ENCODE measurements around the gene SYCP3. TPM values are rescaled to one million over a fixed set of nuclear protein-coding genes. Genes with fewer than 3 reads are reported as not detected.
"Not testable (repeated sequence)": the region's sequence is repeated elsewhere in the genome, so short reads cannot be mapped to it uniquely, and the experiment has no call there.

The SYCP3 gene
- polyA plus RNA-seq, 1 experiment = 0.06 TPM

- no peak for DNase-seq (ENCODE audit: low read depth, low spot score)
- POLR2A ChIA-PET = no interaction called here
- CTCF ChIA-PET = interaction anchor here (0.6 kb wide), 1 partner anchor 17 kb away, joined by 5 read pairs; no protein-coding TSS in a partner anchor
- Histone ChIP-seq H3K9me3 (ENCODE audit: control insufficient read depth, insufficient read depth, low read length) (no peaks in the 10 kb centered on the region), H3K27me3 (ENCODE audit: control insufficient read depth, insufficient read depth, low read length) (no peaks in the 10 kb centered on the region), H3K4me3 (ENCODE audit: low read depth, low read length) (no peak overlapping the region), H3K27ac (ENCODE audit: low read depth, low read length) (no peak overlapping the region)
- TF ChIP-seq, protein P1, sequence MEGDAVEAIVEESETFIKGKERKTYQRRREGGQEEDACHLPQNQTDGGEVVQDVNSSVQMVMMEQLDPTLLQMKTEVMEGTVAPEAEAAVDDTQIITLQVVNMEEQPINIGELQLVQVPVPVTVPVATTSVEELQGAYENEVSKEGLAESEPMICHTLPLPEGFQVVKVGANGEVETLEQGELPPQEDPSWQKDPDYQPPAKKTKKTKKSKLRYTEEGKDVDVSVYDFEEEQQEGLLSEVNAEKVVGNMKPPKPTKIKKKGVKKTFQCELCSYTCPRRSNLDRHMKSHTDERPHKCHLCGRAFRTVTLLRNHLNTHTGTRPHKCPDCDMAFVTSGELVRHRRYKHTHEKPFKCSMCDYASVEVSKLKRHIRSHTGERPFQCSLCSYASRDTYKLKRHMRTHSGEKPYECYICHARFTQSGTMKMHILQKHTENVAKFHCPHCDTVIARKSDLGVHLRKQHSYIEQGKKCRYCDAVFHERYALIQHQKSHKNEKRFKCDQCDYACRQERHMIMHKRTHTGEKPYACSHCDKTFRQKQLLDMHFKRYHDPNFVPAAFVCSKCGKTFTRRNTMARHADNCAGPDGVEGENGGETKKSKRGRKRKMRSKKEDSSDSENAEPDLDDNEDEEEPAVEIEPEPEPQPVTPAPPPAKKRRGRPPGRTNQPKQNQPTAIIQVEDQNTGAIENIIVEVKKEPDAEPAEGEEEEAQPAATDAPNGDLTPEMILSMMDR (IDR thresholded peaks at IDR 0.05; ENCODE audit: low read depth, low read length) = no peak
These were observed 53.1 kb downstream of the SYCP3 start for GRCh38 chr12:101686176-101686575.

DNA sequence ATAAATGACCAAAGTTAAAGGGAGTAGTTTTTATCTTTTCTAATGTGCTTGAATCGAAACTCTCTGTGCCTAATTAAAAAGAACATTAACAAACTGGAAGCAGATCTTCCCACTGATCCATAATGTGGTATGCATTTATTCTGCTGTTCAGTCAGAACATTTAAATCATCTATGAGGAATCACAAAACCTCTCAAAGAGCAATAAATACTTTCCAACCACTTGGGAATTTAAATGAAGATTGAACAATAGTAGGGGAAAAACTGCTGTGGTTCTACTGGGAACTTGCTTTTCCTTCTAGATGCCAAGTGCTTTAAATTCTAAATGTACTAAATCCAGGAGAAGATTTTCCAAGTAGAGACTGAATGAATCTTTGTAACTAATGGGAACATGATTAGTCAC lies 54.2 kb downstream of the SYCP3 start:
- POLR2A ChIA-PET = no interaction called here
- DNase-seq (ENCODE audit: low read depth, low spot score) = no peak

GRCh38 chr12:101681627-101682026 lies 57.6 kb downstream of the SYCP3 start:
- H3K4me3 ChIP-seq (ENCODE audit: low read depth, low read length); POLR2A ChIA-PET; H3K27ac ChIP-seq (ENCODE audit: low read depth, low read length); H3K27me3 ChIP-seq (ENCODE audit: control insufficient read depth, insufficient read depth, low read length); DNase-seq (ENCODE audit: low read depth, low spot score); H3K9me3 ChIP-seq (ENCODE audit: control insufficient read depth, insufficient read depth, low read length): not testable (repeated sequence)
- CTCF ChIA-PET = interaction anchor here (0.8 kb wide), 1 partner anchor 267 kb away, joined by 3 read pairs; no protein-coding TSS in a partner anchor

More for the DNA sequence above, 54.2 kb downstream of the SYCP3 start:
- H3K4me3 ChIP-seq (ENCODE audit: low read depth, low read length) = no peak overlapping the region
- no peaks in the 10 kb centered on the region for H3K27me3 ChIP-seq (ENCODE audit: control insufficient read depth, insufficient read depth, low read length)
- no peak overlapping the region for H3K27ac ChIP-seq (ENCODE audit: low read depth, low read length)
- no peaks in the 10 kb centered on the region for H3K9me3 ChIP-seq (ENCODE audit: control insufficient read depth, insufficient read depth, low read length)
- CTCF ChIA-PET = no interaction called here
- TF ChIP-seq, protein P1 (IDR thresholded peaks at IDR 0.05; ENCODE audit: low read depth, low read length) = no peak

DNA sequence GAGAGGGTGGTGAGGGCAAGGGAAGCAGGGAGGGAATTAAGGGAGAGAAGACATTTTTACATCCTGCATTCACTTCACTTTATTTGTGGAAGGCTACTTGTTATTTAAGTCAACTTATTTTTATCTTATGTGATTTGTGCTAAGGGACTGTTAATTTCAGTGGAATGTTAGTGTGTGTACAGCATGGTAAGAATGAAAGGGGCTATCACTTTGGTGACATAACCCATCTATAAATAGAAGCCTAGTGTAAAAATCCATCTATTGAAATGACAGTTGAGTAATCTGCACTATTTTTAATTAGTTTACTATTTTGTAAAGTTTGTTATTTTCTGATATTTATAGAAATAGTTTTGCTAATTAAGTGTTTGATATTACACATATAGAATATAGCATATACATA lies 58.6 kb downstream of the SYCP3 start:
- DNase-seq (ENCODE audit: low read depth, low spot score) = no peak
- ChIA-PET CTCF (no interaction called here), POLR2A (no interaction called here)
- Histone ChIP-seq H3K27me3 (ENCODE audit: control insufficient read depth, insufficient read depth, low read length) (no peaks in the 10 kb centered on the region), H3K9me3 (ENCODE audit: control insufficient read depth, insufficient read depth, low read length) (no peaks in the 10 kb centered on the region), H3K27ac (ENCODE audit: low read depth, low read length) (no peak overlapping the region), H3K4me3 (ENCODE audit: low read depth, low read length) (no peak overlapping the region)
- TF ChIP-seq, protein P1 (IDR thresholded peaks at IDR 0.05; ENCODE audit: low read depth, low read length) = no peak

GRCh38 chr12:101680240-101680639 lies 59.0 kb downstream of the SYCP3 start:
- Histone ChIP-seq H3K9me3 (ENCODE audit: control insufficient read depth, insufficient read depth, low read length) (no peaks in the 10 kb centered on the region), H3K27ac (ENCODE audit: low read depth, low read length) (no peak overlapping the region), H3K4me3 (ENCODE audit: low read depth, low read length) (no peak overlapping the region), H3K27me3 (ENCODE audit: control insufficient read depth, insufficient read depth, low read length) (no peaks in the 10 kb centered on the region)
- POLR2A ChIA-PET = no interaction called here
- CTCF ChIA-PET = no interaction called here
- DNase-seq (ENCODE audit: low read depth, low spot score) = no peak
- TF ChIP-seq, protein P1 (IDR thresholded peaks at IDR 0.05; ENCODE audit: low read depth, low read length) = no peak

Small RNA genes within 50 kb of the gene (small RNA-seq; reads per million reads assigned to genes)
- not detected for gene RNA5SP368 (ENCODE audit: insufficient read length, low read depth)
- gene RNU6-101P (ENCODE audit: insufficient read length, low read depth) = not detected
- gene RNY1P16 (ENCODE audit: insufficient read length, low read depth) = not detected

Other genes with a start within 250 kb of the SYCP3 start
- not detected in 2 replicates for gene MYBPC1, start 144.5 kb downstream of the SYCP3 start, polyA plus RNA-seq (2011; rRNA removed)
- 19.4 and 26.9 TPM in 2 replicates for gene CHPT1, start 41.8 kb downstream of the SYCP3 start, polyA plus RNA-seq (2011; rRNA removed)
- gene GNPTAB, start 91.5 kb upstream of the SYCP3 start, polyA plus RNA-seq (2011; rRNA removed) = 29.0 and 34.3 TPM in 2 replicates
- gene DRAM1, start 138.1 kb upstream of the SYCP3 start, polyA plus RNA-seq (2011; rRNA removed) = 54.9 and 57.5 TPM in 2 replicates

Measured in AG04450 (cell line).